SK-N-SH treated with all-trans-retinoic acid at 6 μM for 48 hours (cell line): ENCODE measurements around the gene CBX8.
"Not testable (repeated sequence)": the region's sequence is repeated elsewhere in the genome, so short reads cannot be mapped to it uniquely, and the experiment has no call there.

Experiments used
- ATAC-seq: fragments of 200-7000 bp; cut with Tn5 transposase; 3 replicates; pipeline ENCODE4 v1.9.1; 2020; ENCODE audit warnings: mild to moderate bottlenecking, moderate library complexity
- BACH2 ChIP-seq: fragments of 250-450 bp; sonication (Bioruptor Pico); IDR thresholded peaks from 2 replicates; pipeline ENCODE4 v1.9.0; 2021; ENCODE audit warnings: mild to moderate bottlenecking, borderline replicate concordance
- CREB5 ChIP-seq: fragments of 250-450 bp; sonication (Bioruptor Pico); IDR thresholded peaks from 2 replicates; pipeline ENCODE4 v1.5.1; 2020; ENCODE audit warnings: low read depth, mild to moderate bottlenecking, moderate library complexity
- CSDC2 ChIP-seq: fragments of 250-450 bp; sonication (Bioruptor Pico); IDR thresholded peaks from 2 replicates; pipeline ENCODE4 v1.5.0; 2020; ENCODE audit warnings: mild to moderate bottlenecking, moderate library complexity
- CSRNP3 ChIP-seq: fragments of 250-450 bp; sonication (Bioruptor Pico); IDR thresholded peaks from 2 replicates; pipeline ENCODE4 v1.5.1; 2021; ENCODE audit warnings: mild to moderate bottlenecking, moderate library complexity
- ESRRG ChIP-seq: fragments of 250-450 bp; sonication (Bioruptor Pico); IDR thresholded peaks from 2 replicates; pipeline ENCODE4 v1.6.1; 2021; ENCODE audit warnings: mild to moderate bottlenecking
- GLIS3 ChIP-seq: fragments of 250-450 bp; sonication (Bioruptor Pico); IDR thresholded peaks from 2 replicates; pipeline ENCODE4 v1.5.0; 2020; ENCODE audit warnings: mild to moderate bottlenecking, moderate library complexity
- ISL1 ChIP-seq: fragments of 250-450 bp; sonication (Bioruptor Pico); IDR thresholded peaks from 2 replicates; pipeline ENCODE4 v2.1.2; 2022; ENCODE audit warnings: mild to moderate bottlenecking, moderate library complexity
- PATZ1 ChIP-seq: fragments of 250-450 bp; sonication (Bioruptor Pico); IDR thresholded peaks from 2 replicates; pipeline ENCODE4 v1.8.0; 2020; ENCODE audit warnings: mild to moderate bottlenecking, moderate library complexity, borderline replicate concordance
- POU6F1 ChIP-seq: fragments of 250-450 bp; sonication (Bioruptor Pico); IDR thresholded peaks from 2 replicates; pipeline ENCODE4 v1.8.0; 2021; ENCODE audit warnings: low read depth, mild to moderate bottlenecking, moderate library complexity, borderline replicate concordance
- PPARA ChIP-seq: fragments of 250-450 bp; sonication (Bioruptor Pico); IDR thresholded peaks from 2 replicates; pipeline ENCODE4 v1.5.0; 2020; ENCODE audit warnings: mild to moderate bottlenecking, borderline replicate concordance
- RARB ChIP-seq: fragments of 250-450 bp; sonication (Bioruptor Pico); IDR thresholded peaks from 2 replicates; pipeline ENCODE4 v1.8.0; 2021; ENCODE audit warnings: mild to moderate bottlenecking, moderate library complexity
- SNAI2 ChIP-seq: fragments of 250-450 bp; sonication (Bioruptor Pico); IDR thresholded peaks from 2 replicates; pipeline ENCODE4 v1.5.0; 2020; ENCODE audit warnings: mild to moderate bottlenecking, moderate library complexity
- TCF4 ChIP-seq: fragments of 250-450 bp; sonication (Bioruptor Pico); IDR thresholded peaks from 2 replicates; pipeline ENCODE4 v1.8.0; 2021; ENCODE audit warnings: mild to moderate bottlenecking, moderate library complexity, borderline replicate concordance
- TSHZ2 ChIP-seq: fragments of 250-450 bp; sonication (Bioruptor Pico); IDR thresholded peaks from 2 replicates; pipeline ENCODE4 v1.5.0; 2020; ENCODE audit warnings: mild to moderate bottlenecking, moderate library complexity
- ZC3H10 ChIP-seq: fragments of 250-450 bp; sonication (Bioruptor Pico); IDR thresholded peaks from 2 replicates; pipeline ENCODE4 v1.5.1; 2021; ENCODE audit warnings: mild to moderate bottlenecking, moderate library complexity
- ZFP3 ChIP-seq: fragments of 250-450 bp; sonication (Bioruptor Pico); IDR thresholded peaks from 2 replicates; pipeline ENCODE4 v1.5.0; 2020; ENCODE audit warnings: mild to moderate bottlenecking, moderate library complexity
- ZFP30 ChIP-seq: fragments of 450-650 bp; formaldehyde crosslinking; IDR thresholded peaks from 2 replicates; pipeline ENCODE4 v1.5.0; 2022; ENCODE audit warnings: mild to moderate bottlenecking, moderate library complexity
- ZNF565 ChIP-seq: fragments of 450-650 bp; formaldehyde crosslinking; conservative IDR thresholded peaks from 2 replicates; pipeline ENCODE4 v1.5.0; 2020; ENCODE audit warnings: low read depth, mild to moderate bottlenecking, moderate library complexity
- ZNF70 ChIP-seq: fragments of 450-650 bp; formaldehyde crosslinking; IDR thresholded peaks from 2 replicates; pipeline ENCODE4 v1.5.0; 2020; ENCODE audit warnings: mild to moderate bottlenecking, moderate library complexity
- ZNF8 ChIP-seq: fragments of 450-650 bp; formaldehyde crosslinking; IDR thresholded peaks from 2 replicates; pipeline ENCODE4 v1.5.0; 2020; ENCODE audit warnings: mild to moderate bottlenecking, moderate library complexity

Gene CBX8

GRCh38 chr17:79776376-79777119, 20.3 kb downstream of the CBX8 start:
- no peak for ATAC-seq
- TF ChIP-seq ESRRG (CRISPR knock-in tag) (no peak), BACH2 (CRISPR knock-in tag) (no peak), CREB5 (CRISPR knock-in tag) (no peak), CSRNP3 (CRISPR knock-in tag) (no peak), ZNF565 (CRISPR knock-in tag) (no peak), TSHZ2 (no peak), ZC3H10 (CRISPR knock-in tag) (no peak), GLIS3 (CRISPR knock-in tag) (no peak), PPARA (CRISPR knock-in tag) (no peak), PATZ1 (CRISPR knock-in tag) (no peak)

GRCh38 chr17:79775632-79776031, 21.2 kb downstream of the CBX8 start:
- TF ChIP-seq RARB (no peak), ISL1 (CRISPR knock-in tag) (no peak), CREB5 (CRISPR knock-in tag) (no peak), ESRRG (CRISPR knock-in tag) (no peak), ZFP30 (no peak), PPARA (CRISPR knock-in tag) (no peak), ZNF8 (no peak), ZC3H10 (CRISPR knock-in tag) (no peak)
- ATAC-seq, result no peak

- no peak for ATAC-seq
These were observed 22.3 kb downstream of the CBX8 start for GRCh38 chr17:79774561-79774975.

GRCh38 chr17:79772726-79773125, 24.2 kb downstream of the CBX8 start:
- not testable (repeated sequence) for ATAC-seq

More at GRCh38 chr17:79774561-79774975, 22.3 kb downstream of the CBX8 start:
- TF ChIP-seq ZC3H10 (CRISPR knock-in tag), result no peak

GRCh38 chr17:79771276-79771675, 25.6 kb downstream of the CBX8 start:
- ATAC-seq, result no peak
- TF ChIP-seq CSDC2 (CRISPR knock-in tag), result no peak
- TF ChIP-seq ZNF70 (CRISPR knock-in tag), result no peak
- no peak for TF ChIP-seq ZFP3 (CRISPR knock-in tag)
- no peak for TF ChIP-seq POU6F1
- TF ChIP-seq TSHZ2, result no peak
- TF ChIP-seq SNAI2 (CRISPR knock-in tag), result no peak
- no peak for TF ChIP-seq GLIS3 (CRISPR knock-in tag)
- TF ChIP-seq TCF4 (CRISPR knock-in tag), result no peak
